Mononuclear cell (primary cell): ENCODE results near the gene CAMK2B. TPM values are rescaled to one million over a fixed set of nuclear protein-coding genes. Genes with fewer than 3 reads are reported as not detected.
"Not testable (repeated sequence)": the region's sequence is repeated elsewhere in the genome, so short reads cannot be mapped to it uniquely, and the experiment has no call there.

Experiments used
- H3K27me3 ChIP-seq: 2 replicates; pipeline ENCODE4 v1.6.0; 2011; ENCODE audit warnings: low read length, control low read depth; ENCODE audit not compliant: insufficient read depth
- H3K4me1 ChIP-seq: 2 replicates; pipeline ENCODE4 v1.5.1; 2011; ENCODE audit warnings: mild to moderate bottlenecking, low read length, control low read depth; ENCODE audit not compliant: insufficient read depth
- H3K4me3 ChIP-seq: 2 replicates; pipeline ENCODE4 v1.5.1; 2011; ENCODE audit warnings: mild to moderate bottlenecking, low read length, moderate library complexity
- H3K9me3 ChIP-seq: 2 replicates; pipeline ENCODE4 v1.5.1; 2011; ENCODE audit warnings: low read depth, mild to moderate bottlenecking, control low read depth, low read length
- total RNA-seq: library from RNA; depleted of rRNA; stranded (reverse); fragments of >200 nt; gene quantifications from one replicate; pipeline ENCODE4 v1.2.3, GENCODE V29; 2012

Gene CAMK2B
- total RNA-seq, 1 donor: not detected

- no peaks in the 10 kb centered on the region for H3K4me1 ChIP-seq
These were observed 144.8 kb downstream of the CAMK2B start for GRCh38 chr7:44180631-44181030.

GRCh38 chr7:44177570-44178131 is 147.7 kb downstream of the CAMK2B start:
- Histone ChIP-seq H3K4me1 (no peaks in the 10 kb centered on the region), H3K27me3 (no peaks in the 10 kb centered on the region), H3K4me3 (no peak overlapping the region), H3K9me3 (no peaks in the 10 kb centered on the region)

More at GRCh38 chr7:44180631-44181030, 144.8 kb downstream of the CAMK2B start:
- H3K27me3 ChIP-seq: no peaks in the 10 kb centered on the region
- no peak overlapping the region for H3K4me3 ChIP-seq
- H3K9me3 ChIP-seq: no peaks in the 10 kb centered on the region

GRCh38 chr7:44176486-44176885 is 148.9 kb downstream of the CAMK2B start:
- Histone ChIP-seq H3K4me1 (no peaks in the 10 kb centered on the region), H3K27me3 (no peaks in the 10 kb centered on the region), H3K4me3 (no peak overlapping the region), H3K9me3 (no peaks in the 10 kb centered on the region)

- no peak overlapping the region for H3K4me3 ChIP-seq
- H3K4me1 ChIP-seq: no peaks in the 10 kb centered on the region
- no peaks in the 10 kb centered on the region for H3K9me3 ChIP-seq
- no peaks in the 10 kb centered on the region for H3K27me3 ChIP-seq
These were observed 149.7 kb downstream of the CAMK2B start for GRCh38 chr7:44175730-44176129.

DNA sequence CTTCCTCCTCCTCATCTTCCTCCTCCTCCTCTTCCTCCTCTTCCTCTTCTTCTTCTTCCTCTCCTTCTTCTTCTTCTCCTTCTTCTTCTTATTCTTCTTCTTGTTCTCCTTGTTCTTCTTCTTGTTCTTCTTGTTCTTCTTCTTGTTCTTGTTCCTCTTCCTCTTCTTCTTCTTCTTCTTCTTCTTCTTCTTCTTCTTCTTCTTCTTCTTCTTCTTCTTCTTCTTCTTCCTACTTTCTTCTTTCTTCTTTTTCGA is 150.8 kb downstream of the CAMK2B start:
- H3K27me3 ChIP-seq, H3K4me3 ChIP-seq, H3K9me3 ChIP-seq, H3K4me1 ChIP-seq: not testable (repeated sequence)

DNA sequence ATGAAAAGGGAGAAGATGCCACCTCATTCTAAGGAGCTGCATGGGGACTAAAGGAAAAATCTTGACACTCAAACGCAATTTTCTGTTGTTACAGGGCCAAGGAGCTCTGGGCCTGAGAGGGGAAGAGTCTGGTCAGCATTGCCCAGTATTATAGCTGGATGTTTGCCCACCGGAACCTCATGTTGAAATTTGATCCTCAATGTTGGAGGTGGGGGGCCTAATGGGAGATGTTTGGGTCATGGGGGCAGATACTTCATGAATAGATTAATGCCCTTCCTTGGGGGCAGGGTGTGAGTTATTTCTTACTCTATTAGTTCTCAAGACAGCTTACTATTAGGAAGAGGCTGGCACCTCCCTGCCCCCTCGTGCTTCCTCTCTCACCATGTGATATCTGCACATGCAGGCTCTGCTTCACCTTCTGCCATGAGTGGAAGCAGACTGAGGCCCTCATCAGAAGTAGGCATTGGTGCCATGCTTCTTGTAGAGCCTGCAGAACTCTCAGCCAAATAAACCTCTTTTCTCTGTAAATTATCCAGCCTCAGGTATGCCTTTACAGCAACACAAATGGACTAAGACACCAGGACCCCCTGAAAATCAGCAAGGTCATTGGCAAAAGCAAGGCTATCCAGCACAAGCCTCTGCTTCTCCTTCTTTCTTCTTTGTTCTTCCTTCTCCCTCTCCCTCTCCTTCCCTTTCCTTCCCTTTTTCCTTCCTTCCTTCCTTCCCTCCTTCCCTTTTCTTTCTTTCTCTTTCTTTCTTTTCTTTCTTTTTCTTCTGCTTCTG is 151.3 kb downstream of the CAMK2B start:
- H3K27me3 ChIP-seq: no peaks in the 10 kb centered on the region
- no peak overlapping the region for H3K4me3 ChIP-seq
- H3K4me1 ChIP-seq: no peaks in the 10 kb centered on the region
- H3K9me3 ChIP-seq: no peaks in the 10 kb centered on the region

DNA sequence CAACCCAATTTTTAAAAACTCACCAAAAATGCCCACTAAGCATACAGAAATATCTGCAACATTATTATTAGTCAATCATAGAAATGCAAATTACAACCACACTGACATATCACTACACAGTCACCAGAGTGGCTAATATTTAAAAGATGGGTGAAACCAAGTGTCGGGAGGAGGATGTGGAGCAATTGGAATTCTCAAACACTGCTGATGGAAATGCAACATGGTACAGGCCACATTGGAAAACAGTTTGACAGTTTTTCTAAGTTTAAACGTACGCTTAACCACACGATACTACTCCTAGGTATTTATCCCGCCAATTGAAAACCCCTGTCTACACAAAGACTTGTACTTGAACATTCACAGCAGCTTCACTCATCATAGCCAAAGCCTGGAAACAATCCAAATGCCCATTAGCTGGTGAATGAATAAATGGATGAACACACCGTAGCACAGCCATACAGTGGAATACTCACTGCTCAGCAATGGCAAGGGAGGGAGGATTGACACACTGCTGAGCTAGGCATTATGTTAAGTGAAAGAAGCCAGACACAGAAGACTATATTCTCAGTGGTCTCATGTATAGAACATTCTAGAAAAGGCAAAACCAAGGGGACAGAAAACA is 152.5 kb downstream of the CAMK2B start:
- Histone ChIP-seq H3K4me3 (no peak overlapping the region), H3K27me3 (no peaks in the 10 kb centered on the region), H3K4me1 (no peaks in the 10 kb centered on the region), H3K9me3 (no peaks in the 10 kb centered on the region)

DNA sequence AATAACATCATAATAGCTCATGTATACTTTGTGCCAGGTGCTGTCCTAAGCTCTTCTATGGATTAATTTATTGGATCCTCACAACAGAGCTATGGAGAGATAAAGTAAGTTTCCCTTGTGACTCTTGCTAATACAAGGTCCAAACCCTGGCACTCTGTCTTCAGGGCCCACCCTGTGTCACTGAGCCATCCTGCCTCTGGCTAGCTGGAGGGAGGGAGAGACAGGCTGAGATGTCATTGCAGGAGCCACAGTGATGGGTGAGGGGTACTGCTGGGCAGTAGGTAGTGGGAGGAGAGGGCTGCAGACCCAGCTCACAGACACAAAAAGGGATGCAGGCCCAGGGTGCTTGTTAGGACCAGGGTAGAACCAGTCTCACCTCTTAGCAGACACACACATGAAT is 153.0 kb downstream of the CAMK2B start:
- H3K27me3 ChIP-seq: no peaks in the 10 kb centered on the region
- no peak overlapping the region for H3K4me3 ChIP-seq
- no peaks in the 10 kb centered on the region for H3K9me3 ChIP-seq
- no peaks in the 10 kb centered on the region for H3K4me1 ChIP-seq

DNA sequence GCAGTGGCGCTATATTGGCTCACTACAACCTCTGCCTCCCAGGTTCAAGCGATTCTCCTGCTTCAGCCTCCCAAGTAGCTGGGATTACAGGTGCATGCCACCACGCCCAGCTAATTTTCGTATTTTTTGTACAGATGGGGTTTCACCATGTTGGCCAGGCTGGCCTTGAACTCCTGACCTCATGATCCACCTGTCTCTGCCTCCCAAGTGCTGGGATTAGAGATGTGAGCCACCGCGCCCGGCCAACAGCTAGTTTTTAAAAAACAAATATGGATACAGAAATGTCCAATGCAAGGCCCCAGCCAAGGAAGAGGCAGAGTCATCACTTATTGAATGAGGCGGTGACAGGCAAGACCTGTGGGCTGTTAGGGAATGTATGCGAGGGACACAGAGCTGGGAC is 153.5 kb downstream of the CAMK2B start:
- H3K4me1 ChIP-seq, H3K9me3 ChIP-seq, H3K27me3 ChIP-seq, H3K4me3 ChIP-seq: not testable (repeated sequence)

- Histone ChIP-seq H3K27me3 (no peaks in the 10 kb centered on the region), H3K4me3 (no peak overlapping the region), H3K4me1 (no peaks in the 10 kb centered on the region), H3K9me3 (no peaks in the 10 kb centered on the region)
These were observed 157.5 kb downstream of the CAMK2B start for GRCh38 chr7:44167920-44168319.

Other genes with a start within 250 kb of the CAMK2B start
- 15.6 TPM for gene POLM, start 243.1 kb downstream of the CAMK2B start, total RNA-seq
- gene AEBP1, start 221.2 kb downstream of the CAMK2B start, total RNA-seq: 5.4 TPM
- 14.9 TPM for gene POLD2, start 202.0 kb downstream of the CAMK2B start, total RNA-seq
- gene MYL7, start 184.3 kb downstream of the CAMK2B start, total RNA-seq: not detected
- gene GCK, start 136.2 kb downstream of the CAMK2B start, total RNA-seq: 0.21 TPM
- gene YKT6, start 124.6 kb downstream of the CAMK2B start, total RNA-seq: 39.0 TPM
- 22.6 TPM for gene NUDCD3, start 165.1 kb upstream of the CAMK2B start, total RNA-seq
- not detected for gene NPC1L1, start 215.7 kb upstream of the CAMK2B start, total RNA-seq
- gene DDX56, start 248.3 kb upstream of the CAMK2B start, total RNA-seq: 34.5 TPM